Gastroesophageal sphincter (tissue), 3 donors: ENCODE data around the gene TRIM4.

Experiments
- CTCF ChIP-seq, 4 experiments: fragments of 200-600 bp in 2 of 4; fragments of 450-650 bp in 2 of 4; sonication (generic) in 1 of 4; IDR thresholded peaks; one replicate each; pipeline ENCODE4 v1.5.1; 2017 to 2019; ENCODE audit warnings: antibody characterized with exemption in 4 of 4, mild to moderate bottlenecking in 2 of 4, moderate library complexity in 2 of 4
- EP300 ChIP-seq: sonication (generic); formaldehyde crosslinking; IDR thresholded peaks from one replicate; pipeline ENCODE4 v1.6.1; 2017; ENCODE audit warnings: antibody characterized with exemption, mild to moderate bottlenecking
- POLR2AphosphoS5 ChIP-seq: sonication (generic); formaldehyde crosslinking; IDR thresholded peaks from one replicate; pipeline ENCODE4 v1.6.1; 2017; ENCODE audit warnings: antibody characterized with exemption

DNA sequence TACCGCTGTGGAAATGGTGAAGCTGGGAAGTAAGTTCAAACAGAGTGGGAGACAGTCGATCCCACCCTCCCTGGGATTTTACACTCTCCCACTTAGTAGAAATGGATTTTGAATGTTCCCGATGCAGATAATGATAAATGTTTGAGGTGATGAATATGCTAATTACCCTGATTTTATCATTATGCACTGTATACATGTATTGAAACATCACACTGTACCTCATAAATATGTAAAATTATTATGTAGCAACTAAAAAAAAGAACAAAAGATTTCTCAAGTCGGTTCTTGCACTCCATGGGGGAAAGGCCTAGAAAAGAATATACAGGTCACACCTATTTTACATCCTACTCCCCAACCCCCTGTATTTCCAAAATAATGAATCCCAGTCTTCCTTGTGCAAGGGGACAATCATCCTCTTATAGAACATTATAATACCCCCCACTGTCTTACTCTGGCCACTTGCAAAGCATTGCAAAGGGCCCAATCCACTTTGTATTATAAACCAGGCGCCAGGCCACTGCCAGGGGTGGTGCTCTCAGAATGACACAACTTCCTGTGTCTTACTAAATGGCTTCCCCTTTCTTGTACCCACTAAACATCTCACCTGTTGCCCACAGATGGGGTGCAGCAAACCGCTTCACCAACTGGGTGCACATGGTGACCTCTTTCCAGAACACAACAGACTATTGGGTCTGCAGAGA lies 21.9 kb downstream of the TRIM4 start:
- no peak for TF ChIP-seq CTCF (IDR thresholded peaks at IDR 0.05)
- TF ChIP-seq POLR2AphosphoS5: no peak
- TF ChIP-seq EP300: no peak
